Measurements from ENCODE around the gene MEX3D.

Gene MEX3D

DNA sequence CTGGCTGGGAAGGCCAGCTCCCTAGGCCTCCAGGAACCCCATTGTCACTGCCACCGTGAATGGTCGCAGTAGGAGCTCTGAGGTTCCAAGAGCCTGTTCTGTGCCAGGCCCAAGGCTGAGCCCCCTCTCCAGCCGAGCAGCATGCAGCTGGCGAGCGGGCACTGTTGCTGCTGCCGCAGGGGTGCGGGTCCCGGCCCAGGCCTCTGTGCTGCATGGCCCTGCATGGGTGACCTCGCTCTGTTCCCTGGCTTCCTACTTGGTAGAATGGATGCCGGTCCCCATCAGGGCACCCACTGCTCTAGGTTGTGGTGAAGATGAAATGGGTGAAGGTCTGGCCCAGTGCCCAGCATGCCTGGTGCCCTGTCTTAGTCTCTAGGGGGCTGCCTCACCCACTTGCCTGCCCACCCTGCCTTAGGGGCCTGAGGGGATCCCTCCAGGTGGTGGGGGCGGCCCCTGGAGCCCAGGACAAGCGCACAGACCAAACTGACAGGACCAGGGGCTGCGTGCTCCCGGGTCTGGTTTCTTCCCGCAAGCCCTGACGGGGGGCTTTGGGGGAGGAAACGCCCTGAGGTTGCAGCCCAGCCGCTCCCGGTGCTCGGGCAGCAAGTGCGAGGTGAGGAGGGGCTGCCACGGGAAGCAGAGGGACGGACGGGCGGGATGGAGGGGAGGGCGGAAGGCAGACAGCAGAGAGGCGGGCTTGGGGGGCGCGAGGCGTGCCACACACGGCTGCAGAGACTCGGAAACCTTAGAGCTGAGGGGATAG is 45.9 kb upstream of the MEX3D start:
- no peak overlapping the region for H2AFZ ChIP-seq
- H3K79me2 ChIP-seq, result no peaks in the 10 kb centered on the region
- no peaks in the 10 kb centered on the region for H3K9me3 ChIP-seq (ENCODE audit: control insufficient read depth, low read length)
- H3K4me2 ChIP-seq (ENCODE audit: low read length), result no peak overlapping the region
- no peak overlapping the region for H3K4me3 ChIP-seq (ENCODE audit: low read depth, low read length)
- H3K27ac ChIP-seq, result no peak overlapping the region
- no peaks in the 10 kb centered on the region for H3K27me3 ChIP-seq (ENCODE audit: control insufficient read depth, insufficient read depth, low read length)
- H3K9ac ChIP-seq, result no peak overlapping the region
- H3K36me3 ChIP-seq (ENCODE audit: control insufficient read depth, insufficient read depth, low read length), result no peaks in the 10 kb centered on the region
- TF ChIP-seq, protein P1, sequence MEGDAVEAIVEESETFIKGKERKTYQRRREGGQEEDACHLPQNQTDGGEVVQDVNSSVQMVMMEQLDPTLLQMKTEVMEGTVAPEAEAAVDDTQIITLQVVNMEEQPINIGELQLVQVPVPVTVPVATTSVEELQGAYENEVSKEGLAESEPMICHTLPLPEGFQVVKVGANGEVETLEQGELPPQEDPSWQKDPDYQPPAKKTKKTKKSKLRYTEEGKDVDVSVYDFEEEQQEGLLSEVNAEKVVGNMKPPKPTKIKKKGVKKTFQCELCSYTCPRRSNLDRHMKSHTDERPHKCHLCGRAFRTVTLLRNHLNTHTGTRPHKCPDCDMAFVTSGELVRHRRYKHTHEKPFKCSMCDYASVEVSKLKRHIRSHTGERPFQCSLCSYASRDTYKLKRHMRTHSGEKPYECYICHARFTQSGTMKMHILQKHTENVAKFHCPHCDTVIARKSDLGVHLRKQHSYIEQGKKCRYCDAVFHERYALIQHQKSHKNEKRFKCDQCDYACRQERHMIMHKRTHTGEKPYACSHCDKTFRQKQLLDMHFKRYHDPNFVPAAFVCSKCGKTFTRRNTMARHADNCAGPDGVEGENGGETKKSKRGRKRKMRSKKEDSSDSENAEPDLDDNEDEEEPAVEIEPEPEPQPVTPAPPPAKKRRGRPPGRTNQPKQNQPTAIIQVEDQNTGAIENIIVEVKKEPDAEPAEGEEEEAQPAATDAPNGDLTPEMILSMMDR (IDR thresholded peaks at IDR 0.05), result no peak
- no peaks in the 10 kb centered on the region for H3K4me1 ChIP-seq

DNA sequence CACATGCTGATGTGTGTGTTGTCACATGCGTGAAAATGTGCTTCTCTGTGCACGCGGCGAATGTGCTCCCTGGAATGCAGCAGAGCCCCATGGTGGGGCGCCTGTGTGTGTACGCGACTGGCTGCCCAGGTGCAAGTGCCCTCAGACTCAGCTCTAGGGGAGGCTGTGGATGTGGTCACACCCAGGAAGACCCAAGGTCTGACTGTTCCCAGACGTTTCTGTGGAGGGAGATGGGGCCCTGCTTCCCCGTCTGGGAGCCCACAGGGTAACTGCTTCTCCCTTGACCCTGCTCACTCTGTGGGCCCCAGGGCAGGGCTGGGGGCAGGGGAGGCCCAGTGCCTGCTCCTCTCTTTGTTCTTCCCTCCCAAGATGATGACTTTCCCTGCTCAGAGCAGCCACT is 45.0 kb upstream of the MEX3D start:
- no peaks in the 10 kb centered on the region for H3K9me3 ChIP-seq (ENCODE audit: control insufficient read depth, low read length)
- no peak overlapping the region for H3K4me3 ChIP-seq (ENCODE audit: low read depth, low read length)
- H2AFZ ChIP-seq, result no peak overlapping the region
- no peaks in the 10 kb centered on the region for H3K36me3 ChIP-seq (ENCODE audit: control insufficient read depth, insufficient read depth, low read length)
- no peaks in the 10 kb centered on the region for H3K79me2 ChIP-seq
- H3K27ac ChIP-seq, result no peak overlapping the region
- no peaks in the 10 kb centered on the region for H3K27me3 ChIP-seq (ENCODE audit: control insufficient read depth, insufficient read depth, low read length)
- no peak overlapping the region for H3K9ac ChIP-seq
- no peak overlapping the region for H3K4me2 ChIP-seq (ENCODE audit: low read length)
- H3K4me1 ChIP-seq, result no peaks in the 10 kb centered on the region
- TF ChIP-seq, protein P1 (IDR thresholded peaks at IDR 0.05), result no peak

DNA sequence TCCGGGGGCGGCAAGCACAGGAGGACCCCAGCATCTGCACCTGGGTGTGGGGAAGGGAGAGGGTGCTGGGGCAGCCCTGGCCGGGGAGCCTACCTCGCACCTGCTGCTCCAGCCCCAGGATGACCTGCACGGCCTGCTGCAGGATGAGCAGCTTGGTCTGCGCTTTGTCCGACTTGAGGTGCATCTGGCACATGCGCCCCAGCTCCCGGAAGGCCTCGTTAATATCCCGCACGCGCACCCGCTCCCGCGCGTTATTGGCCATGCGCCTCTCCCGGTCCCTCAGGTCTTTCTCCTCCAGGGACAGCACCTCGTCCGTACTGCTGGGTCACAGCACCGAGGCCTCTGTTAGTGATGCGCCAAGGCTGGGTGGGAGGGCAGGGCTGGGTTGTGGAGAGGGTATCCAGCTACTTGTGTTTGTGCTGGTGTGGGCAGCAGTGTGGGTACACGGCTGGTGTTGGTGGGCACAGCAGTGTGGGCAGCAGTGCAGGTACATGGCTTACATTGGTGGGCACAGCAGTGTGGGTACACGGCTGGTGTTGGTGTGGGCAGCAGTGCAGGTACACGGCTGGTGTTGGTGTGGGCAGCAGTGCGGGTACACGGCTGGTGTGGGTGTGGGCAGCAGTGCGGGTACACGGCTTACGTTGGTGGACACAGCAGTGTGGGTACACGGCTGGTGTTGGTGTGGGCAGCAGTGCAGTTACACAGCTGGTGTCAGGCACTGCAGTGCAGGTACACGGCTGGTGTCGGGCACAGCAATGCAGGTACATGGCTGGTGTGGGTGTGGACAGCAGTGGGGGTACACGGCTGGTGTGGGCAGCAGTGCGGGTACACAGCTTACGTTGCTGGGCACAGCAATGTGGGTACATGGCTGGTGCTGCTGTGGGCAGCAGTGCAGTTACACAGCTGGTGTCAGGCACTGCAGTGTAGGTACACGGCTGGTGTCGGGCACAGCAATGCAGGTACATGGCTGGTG is 44.3 kb upstream of the MEX3D start:
- no peaks in the 10 kb centered on the region for H3K4me1 ChIP-seq
- no peaks in the 10 kb centered on the region for H3K79me2 ChIP-seq
- H3K27ac ChIP-seq, result no peak overlapping the region
- H3K9me3 ChIP-seq (ENCODE audit: control insufficient read depth, low read length), result no peaks in the 10 kb centered on the region
- no peak overlapping the region for H3K4me2 ChIP-seq (ENCODE audit: low read length)
- no peaks in the 10 kb centered on the region for H3K27me3 ChIP-seq (ENCODE audit: control insufficient read depth, insufficient read depth, low read length)
- H3K36me3 ChIP-seq (ENCODE audit: control insufficient read depth, insufficient read depth, low read length), result no peaks in the 10 kb centered on the region
- TF ChIP-seq, protein P1 (IDR thresholded peaks at IDR 0.05), result no peak
- no peak overlapping the region for H3K4me3 ChIP-seq (ENCODE audit: low read depth, low read length)
- no peak overlapping the region for H3K9ac ChIP-seq
- H2AFZ ChIP-seq, result no peak overlapping the region

DNA sequence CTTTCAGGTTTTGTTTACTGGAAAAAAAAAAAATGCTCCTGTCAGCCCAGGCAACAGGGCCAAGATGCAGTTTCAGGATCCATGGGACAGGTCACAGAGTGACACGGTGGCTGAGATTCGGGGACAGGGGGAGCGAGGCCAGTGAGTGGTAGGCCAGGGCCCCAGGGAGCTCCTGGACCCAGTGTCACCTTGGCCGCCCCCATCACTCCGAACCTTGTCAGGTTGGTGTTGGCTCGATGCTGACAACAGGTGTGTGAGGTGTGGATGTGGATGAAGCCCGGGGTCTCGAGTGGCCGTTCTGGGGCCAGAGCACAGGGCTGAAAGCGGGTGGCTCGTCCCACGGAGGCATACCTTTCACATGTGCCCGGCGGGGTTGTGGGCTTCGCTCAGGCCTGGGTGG is 43.2 kb upstream of the MEX3D start:
- no peak overlapping the region for H3K4me2 ChIP-seq (ENCODE audit: low read length)
- H3K79me2 ChIP-seq, result no peaks in the 10 kb centered on the region
- H3K9ac ChIP-seq, result no peak overlapping the region
- H3K27ac ChIP-seq, result no peak overlapping the region
- H3K36me3 ChIP-seq (ENCODE audit: control insufficient read depth, insufficient read depth, low read length), result no peaks in the 10 kb centered on the region
- no peaks in the 10 kb centered on the region for H3K9me3 ChIP-seq (ENCODE audit: control insufficient read depth, low read length)
- no peak overlapping the region for H3K4me3 ChIP-seq (ENCODE audit: low read depth, low read length)
- no peak overlapping the region for H2AFZ ChIP-seq
- H3K4me1 ChIP-seq, result peaks cover 3% of the 10 kb centered on the region
- TF ChIP-seq, protein P1 (IDR thresholded peaks at IDR 0.05), result no peak
- no peaks in the 10 kb centered on the region for H3K27me3 ChIP-seq (ENCODE audit: control insufficient read depth, insufficient read depth, low read length)
